Retinal pigment epithelial cell (primary cell): ENCODE results near the gene SLC10A3.

Experiments used
- DNase-seq: peaks from one replicate; pipeline ENCODE4 v3.0.0-alpha.2; 2010; ENCODE audit warnings: low read depth
- H3K4me3 ChIP-seq: 2 replicates; pipeline ENCODE4 v1.5.1; 2011; ENCODE audit warnings: mild to moderate bottlenecking, low read length, control low read depth, moderate library complexity
- TF ChIP-seq, protein P1 (sequence below): conservative IDR thresholded peaks from 2 replicates; pipeline ENCODE4 v1.5.1; 2011; ENCODE audit warnings: low read depth, low read length, control low read depth, inconsistent platforms

SLC10A3 gene

DNA sequence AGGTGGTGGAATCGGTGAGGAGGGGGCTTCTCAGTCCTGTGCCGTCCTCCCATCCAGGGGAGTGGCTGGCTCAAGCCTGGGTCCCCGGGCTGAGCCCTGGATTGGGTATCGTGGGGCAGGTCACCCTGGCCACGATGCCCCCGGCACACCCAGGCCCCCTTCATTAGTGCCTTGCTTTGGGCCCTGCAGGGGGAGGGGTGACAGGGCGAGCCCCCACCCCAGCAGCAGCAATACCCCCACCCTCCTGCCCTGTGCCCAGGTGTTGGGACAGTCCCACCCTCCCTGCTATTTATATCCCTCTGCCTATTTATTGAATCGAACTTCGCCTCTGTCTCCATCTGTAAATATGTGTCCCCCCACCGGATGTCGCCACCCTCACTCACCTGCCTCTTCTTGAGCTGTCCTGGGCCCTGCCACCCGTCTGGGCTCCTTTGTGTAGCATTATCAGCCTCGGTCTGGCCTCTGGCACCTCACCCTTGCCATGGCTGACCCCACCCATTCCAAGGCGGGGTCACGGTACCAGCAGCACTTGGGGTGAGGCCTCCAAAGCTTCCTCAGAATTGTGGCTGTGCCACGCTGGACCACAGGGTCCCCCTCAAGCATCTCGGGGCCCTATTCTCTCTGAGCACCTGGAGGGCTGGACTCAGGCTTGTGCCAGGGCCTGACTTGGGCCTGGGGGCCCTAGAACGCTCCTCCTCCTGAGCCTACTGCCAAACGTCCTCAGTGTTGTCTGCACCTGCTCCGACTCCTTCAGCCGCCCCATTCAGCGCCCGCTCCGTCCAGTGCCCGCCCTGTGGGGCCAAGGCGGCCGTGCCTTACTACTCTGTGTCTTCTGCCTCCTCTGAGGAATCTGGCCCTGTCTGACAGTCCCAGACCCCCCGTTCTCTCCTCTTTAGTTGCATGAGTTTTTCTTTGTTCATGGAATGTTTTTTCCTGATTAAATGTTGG, 17.5 kb downstream of the SLC10A3 start:
- H3K4me3 ChIP-seq: no peak overlapping the region
- TF ChIP-seq, protein P1, sequence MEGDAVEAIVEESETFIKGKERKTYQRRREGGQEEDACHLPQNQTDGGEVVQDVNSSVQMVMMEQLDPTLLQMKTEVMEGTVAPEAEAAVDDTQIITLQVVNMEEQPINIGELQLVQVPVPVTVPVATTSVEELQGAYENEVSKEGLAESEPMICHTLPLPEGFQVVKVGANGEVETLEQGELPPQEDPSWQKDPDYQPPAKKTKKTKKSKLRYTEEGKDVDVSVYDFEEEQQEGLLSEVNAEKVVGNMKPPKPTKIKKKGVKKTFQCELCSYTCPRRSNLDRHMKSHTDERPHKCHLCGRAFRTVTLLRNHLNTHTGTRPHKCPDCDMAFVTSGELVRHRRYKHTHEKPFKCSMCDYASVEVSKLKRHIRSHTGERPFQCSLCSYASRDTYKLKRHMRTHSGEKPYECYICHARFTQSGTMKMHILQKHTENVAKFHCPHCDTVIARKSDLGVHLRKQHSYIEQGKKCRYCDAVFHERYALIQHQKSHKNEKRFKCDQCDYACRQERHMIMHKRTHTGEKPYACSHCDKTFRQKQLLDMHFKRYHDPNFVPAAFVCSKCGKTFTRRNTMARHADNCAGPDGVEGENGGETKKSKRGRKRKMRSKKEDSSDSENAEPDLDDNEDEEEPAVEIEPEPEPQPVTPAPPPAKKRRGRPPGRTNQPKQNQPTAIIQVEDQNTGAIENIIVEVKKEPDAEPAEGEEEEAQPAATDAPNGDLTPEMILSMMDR: no peak
- DNase-seq: no peak

DNA sequence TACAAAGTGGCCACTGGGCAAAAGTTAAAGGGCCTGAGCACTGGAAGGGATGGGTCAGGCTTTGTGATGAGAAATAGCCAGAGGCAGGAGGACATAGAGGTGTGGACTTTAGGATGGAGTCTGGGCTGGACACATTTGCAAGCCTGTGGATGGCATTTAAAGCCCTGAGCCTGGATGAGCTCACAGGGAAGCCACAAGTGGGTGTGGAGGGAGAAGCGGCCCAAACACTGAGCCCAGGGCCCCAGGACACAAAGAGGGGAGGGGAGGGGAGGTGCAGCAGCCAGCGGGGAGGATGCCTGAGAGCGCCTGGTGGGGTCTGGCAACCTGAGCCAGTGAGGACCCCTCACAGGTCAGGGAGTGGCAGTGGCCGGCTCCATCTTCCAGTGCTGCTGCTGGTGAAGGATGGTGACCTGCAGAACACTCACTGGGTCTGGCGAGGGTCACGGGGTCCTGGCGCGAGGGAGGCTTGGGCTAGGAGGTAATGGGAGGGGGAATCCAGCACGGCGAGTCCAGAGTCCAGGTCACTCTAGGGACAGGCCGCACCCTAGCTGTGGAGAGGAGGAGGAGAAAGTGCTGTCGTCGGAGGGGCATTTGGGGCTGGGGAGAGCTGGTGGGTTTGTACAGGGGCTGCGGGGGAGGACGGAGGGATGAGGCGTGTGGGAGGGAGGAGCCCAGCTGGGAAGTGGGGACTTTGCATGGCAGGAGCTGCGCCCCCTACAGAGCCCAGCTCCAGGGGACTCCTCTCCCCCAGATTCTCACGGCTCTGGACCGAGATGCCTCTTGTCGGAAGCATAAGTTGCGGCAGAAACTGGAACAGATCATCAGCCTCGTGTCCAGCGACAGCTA, 18.4 kb downstream of the SLC10A3 start:
- no peak for DNase-seq
- no peak overlapping the region for H3K4me3 ChIP-seq
- TF ChIP-seq, protein P1: no peak

DNA sequence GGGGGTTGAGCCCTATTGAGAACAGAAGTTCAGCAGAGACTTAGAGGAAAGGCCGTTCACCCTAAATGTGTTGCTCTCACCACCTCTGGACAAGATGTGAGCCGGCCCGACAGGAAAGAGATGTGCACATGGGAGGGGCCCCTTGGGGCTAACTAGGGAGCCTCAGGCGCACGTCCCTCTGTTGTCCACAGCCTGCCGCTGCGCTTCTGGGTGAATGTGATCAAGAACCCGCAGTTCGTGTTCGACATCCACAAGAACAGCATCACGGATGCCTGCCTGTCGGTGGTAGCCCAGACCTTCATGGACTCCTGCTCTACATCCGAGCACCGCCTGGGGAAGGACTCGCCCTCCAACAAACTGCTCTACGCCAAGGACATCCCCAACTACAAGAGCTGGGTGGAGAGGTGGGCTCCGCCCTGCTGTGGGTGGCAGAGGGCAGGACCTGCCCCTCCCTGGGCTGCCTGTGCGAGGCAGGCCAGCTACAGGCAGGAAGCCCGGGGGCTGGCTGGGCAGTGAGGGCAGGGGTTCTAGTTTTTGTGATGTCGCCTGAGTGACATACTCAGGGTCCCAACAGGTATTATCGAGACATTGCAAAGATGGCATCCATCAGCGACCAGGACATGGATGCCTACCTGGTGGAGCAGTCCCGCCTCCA, 19.4 kb downstream of the SLC10A3 start:
- H3K4me3 ChIP-seq: no peak overlapping the region
- TF ChIP-seq, protein P1: no peak
- DNase-seq: no peak

DNA sequence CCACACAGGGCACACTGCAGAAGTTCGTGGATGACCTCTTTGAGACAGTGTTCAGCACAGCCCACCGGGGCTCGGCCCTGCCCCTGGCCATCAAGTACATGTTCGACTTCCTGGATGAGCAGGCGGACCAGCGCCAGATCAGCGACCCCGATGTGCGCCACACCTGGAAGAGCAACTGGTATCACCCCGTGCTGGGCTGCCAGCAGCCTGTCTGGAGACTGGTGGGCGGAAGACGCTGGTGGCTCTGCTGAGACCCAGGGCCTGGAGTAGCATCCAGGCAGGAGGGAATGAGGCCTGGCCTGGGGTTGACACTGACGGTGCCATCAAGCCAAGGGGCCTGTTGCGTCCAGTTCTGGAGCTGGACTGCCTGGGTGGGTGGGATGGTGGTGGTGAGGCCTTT, 20.0 kb downstream of the SLC10A3 start:
- H3K4me3 ChIP-seq: no peak overlapping the region
- DNase-seq: no peak
- TF ChIP-seq, protein P1: no peak

DNA sequence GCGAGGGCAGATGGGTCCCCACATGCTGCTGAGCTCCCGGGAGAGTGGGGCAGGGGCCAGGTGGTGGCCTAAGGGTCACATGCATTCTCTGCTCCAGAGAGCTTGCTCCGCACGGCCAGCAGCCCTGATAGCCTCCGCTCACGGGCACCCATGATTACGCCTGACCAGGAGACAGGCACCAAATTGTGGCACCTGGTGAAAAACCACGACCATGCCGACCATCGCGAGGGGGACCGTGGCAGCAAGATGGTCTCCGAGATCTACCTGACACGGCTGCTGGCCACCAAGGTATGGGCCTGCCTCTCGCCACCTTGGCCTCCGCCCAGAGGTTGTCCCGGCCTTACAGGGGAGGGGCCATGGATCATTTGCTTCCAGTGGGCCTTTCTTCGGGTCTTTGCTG, 20.5 kb downstream of the SLC10A3 start:
- no peak overlapping the region for H3K4me3 ChIP-seq
- TF ChIP-seq, protein P1: no peak
- no peak for DNase-seq

DNA sequence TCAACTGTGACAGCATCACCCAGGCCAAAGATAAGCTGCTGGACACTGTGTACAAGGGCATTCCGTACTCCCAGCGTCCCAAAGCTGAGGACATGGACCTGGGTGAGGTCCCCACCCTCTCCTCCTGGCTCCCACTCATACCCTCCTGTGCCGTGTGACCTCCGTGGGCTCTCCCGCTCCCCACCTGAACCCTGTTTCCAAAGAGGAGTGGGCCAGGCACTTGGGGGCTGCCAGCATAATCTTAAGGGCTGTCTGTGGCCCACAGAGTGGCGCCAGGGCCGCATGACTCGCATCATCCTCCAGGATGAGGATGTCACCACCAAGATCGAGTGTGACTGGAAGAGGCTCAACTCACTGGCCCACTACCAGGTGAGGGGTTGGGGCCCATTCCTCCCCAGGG, 21.3 kb downstream of the SLC10A3 start:
- no peak for DNase-seq
- TF ChIP-seq, protein P1: no peak

More for the DNA sequence above, 21.3 kb downstream of the SLC10A3 start:
- no peak overlapping the region for H3K4me3 ChIP-seq
